Smooth muscle cell (in vitro differentiated cells): ENCODE results near the gene CEP89. TPM values are rescaled to one million over a fixed set of nuclear protein-coding genes. Genes with fewer than 3 reads are reported as not detected.
"Not testable (repeated sequence)": the region's sequence is repeated elsewhere in the genome, so short reads cannot be mapped to it uniquely, and the experiment has no call there.

ENCODE experiments used
- DNase-seq: peaks from one replicate; lab custom pipeline; 2025; ENCODE audit not compliant: unreplicated experiment; lab: John Stamatoyannopoulos, UW
- H2AFZ ChIP-seq: fragments of 200-600 bp; sonication (generic); 2 replicates; pipeline ENCODE4 v1.6.0; 2016; ENCODE audit warnings: antibody characterized with exemption, low read depth, mild to moderate bottlenecking
- H3F3A ChIP-seq: fragments of 200-600 bp; sonication (generic); 2 replicates; pipeline ENCODE4 v1.6.0; 2017; ENCODE audit warnings: antibody characterized with exemption, low read depth
- H3K27ac ChIP-seq: fragments of 200-600 bp; sonication (generic); 2 replicates; pipeline ENCODE4 v1.5.1; 2016; ENCODE audit warnings: low read depth, mild to moderate bottlenecking
- H3K27me3 ChIP-seq: fragments of 200-600 bp; sonication (generic); 2 replicates; pipeline ENCODE4 v1.6.1; 2016; ENCODE audit warnings: low read depth, mild to moderate bottlenecking
- H3K36me3 ChIP-seq: fragments of 200-600 bp; sonication (generic); 2 replicates; pipeline ENCODE4 v1.5.1; 2016; ENCODE audit warnings: low read depth
- H3K4me1 ChIP-seq: fragments of 200-600 bp; sonication (generic); 2 replicates; pipeline ENCODE4 v1.5.1; 2016; ENCODE audit warnings: low read depth
- H3K4me2 ChIP-seq: fragments of 200-600 bp; sonication (generic); 2 replicates; pipeline ENCODE4 v1.6.0; 2016; ENCODE audit warnings: mild to moderate bottlenecking
- H3K4me3 ChIP-seq: fragments of 200-600 bp; sonication (generic); 2 replicates; pipeline ENCODE4 v1.5.1; 2016; ENCODE audit warnings: mild to moderate bottlenecking
- H3K79me2 ChIP-seq: fragments of 200-600 bp; sonication (generic); 2 replicates; pipeline ENCODE4 v1.6.0; 2016; ENCODE audit warnings: low read depth, mild to moderate bottlenecking
- H3K9ac ChIP-seq: fragments of 200-600 bp; sonication (generic); 2 replicates; pipeline ENCODE4 v1.6.0; 2016; ENCODE audit warnings: low read depth
- H3K9me3 ChIP-seq: fragments of 200-600 bp; sonication (generic); replicated peaks from 2 replicates; pipeline ENCODE4 v1.5.1; 2016; ENCODE audit warnings: low read depth
- H4K20me1 ChIP-seq: fragments of 200-600 bp; sonication (generic); 2 replicates; pipeline ENCODE4 v1.6.0; 2016; ENCODE audit warnings: low read depth
- WGBS: methylation state at CpG from one replicate; pipeline ENCODE4 v1.1.7; 2016; ENCODE audit warnings: low lambda C conversion rate; 5-methylcytosine and 5-hydroxymethylcytosine counted together
- polyA plus RNA-seq: library from polyadenylated mRNA; unstranded; fragments of >200 nt; fragmentation: Nextera tagmentation; extraction: Ambion mirVana; gene quantifications from 2 replicates; pipeline ENCODE4 v1.2.1, GENCODE V29; 2016
- total RNA-seq: library from RNA; depleted of rRNA; stranded (reverse); fragments of >200 nt; gene quantifications from 2 replicates; pipeline ENCODE4 v1.2.3, GENCODE V29; 2014
- TF ChIP-seq, protein P1 (sequence below): fragments of 200-600 bp; sonication (generic); IDR thresholded peaks from 2 replicates; pipeline ENCODE4 v1.5.1; 2017; ENCODE audit warnings: borderline replicate concordance, mild to moderate bottlenecking, antibody characterized with exemption; ENCODE audit not compliant: insufficient read depth, poor library complexity, severe bottlenecking

The CEP89 gene
- total and polyA plus RNA-seq, 2 experiments from 2014 or later = 11.7 to 19.6 TPM

DNA sequence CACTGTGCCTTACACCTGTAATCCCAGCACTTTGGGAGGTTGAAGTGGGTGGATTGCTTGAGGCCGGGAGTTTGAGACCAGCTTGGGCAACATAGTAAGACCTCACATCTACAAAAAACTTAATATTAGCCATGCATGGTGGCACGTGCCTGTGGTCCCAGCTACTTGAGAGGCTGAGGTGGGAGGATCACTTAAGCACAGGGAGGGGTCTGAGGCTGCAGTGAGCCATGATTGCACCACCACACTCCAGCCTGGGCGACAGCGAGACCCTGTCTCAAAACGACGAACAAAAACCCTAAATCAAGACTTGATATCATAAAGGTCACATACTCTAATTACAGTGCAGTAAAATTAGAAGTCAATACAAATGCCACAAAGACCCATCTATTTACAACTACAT is 119.5 kb downstream of the CEP89 start:
- H3K9ac ChIP-seq = no peak overlapping the region
- no peak overlapping the region for H3K4me2 ChIP-seq
- no peaks in the 10 kb centered on the region for H3K27me3 ChIP-seq
- WGBS = 92% methylated on average over 6 of the region's 6 CpGs
- no peaks in the 10 kb centered on the region for H3K36me3 ChIP-seq
- no peak for DNase-seq
- no peak overlapping the region for H3K27ac ChIP-seq
- no peak overlapping the region for H3K4me3 ChIP-seq
- H3F3A ChIP-seq = no peaks in the 10 kb centered on the region
- no peaks in the 10 kb centered on the region for H4K20me1 ChIP-seq
- H3K79me2 ChIP-seq = no peaks in the 10 kb centered on the region
- H2AFZ ChIP-seq = no peak overlapping the region
- TF ChIP-seq, protein P1, sequence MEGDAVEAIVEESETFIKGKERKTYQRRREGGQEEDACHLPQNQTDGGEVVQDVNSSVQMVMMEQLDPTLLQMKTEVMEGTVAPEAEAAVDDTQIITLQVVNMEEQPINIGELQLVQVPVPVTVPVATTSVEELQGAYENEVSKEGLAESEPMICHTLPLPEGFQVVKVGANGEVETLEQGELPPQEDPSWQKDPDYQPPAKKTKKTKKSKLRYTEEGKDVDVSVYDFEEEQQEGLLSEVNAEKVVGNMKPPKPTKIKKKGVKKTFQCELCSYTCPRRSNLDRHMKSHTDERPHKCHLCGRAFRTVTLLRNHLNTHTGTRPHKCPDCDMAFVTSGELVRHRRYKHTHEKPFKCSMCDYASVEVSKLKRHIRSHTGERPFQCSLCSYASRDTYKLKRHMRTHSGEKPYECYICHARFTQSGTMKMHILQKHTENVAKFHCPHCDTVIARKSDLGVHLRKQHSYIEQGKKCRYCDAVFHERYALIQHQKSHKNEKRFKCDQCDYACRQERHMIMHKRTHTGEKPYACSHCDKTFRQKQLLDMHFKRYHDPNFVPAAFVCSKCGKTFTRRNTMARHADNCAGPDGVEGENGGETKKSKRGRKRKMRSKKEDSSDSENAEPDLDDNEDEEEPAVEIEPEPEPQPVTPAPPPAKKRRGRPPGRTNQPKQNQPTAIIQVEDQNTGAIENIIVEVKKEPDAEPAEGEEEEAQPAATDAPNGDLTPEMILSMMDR = no peak
- H3K4me1 ChIP-seq = no peaks in the 10 kb centered on the region
- no peaks in the 10 kb centered on the region for H3K9me3 ChIP-seq

DNA sequence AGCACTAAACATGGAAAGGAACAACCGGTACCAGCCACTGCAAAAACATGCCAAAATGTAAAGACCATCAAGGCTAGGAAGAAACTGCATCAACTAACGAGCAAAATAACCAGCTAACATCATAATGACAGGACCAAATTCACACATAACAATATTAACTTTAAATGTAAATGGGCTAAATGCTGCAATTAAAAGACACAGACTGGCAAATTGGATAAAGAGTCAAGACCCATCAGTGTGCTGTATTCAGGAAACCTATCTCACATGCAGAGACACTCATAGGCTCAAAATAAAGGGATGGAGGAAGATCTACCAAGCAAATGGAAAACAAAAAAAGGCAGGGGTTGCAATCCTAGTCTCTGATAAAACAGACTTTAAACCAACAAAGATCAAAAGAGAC is 123.7 kb downstream of the CEP89 start:
- not testable (repeated sequence) for H3K4me1 ChIP-seq, DNase-seq, H2AFZ ChIP-seq, H3K27ac ChIP-seq, H3K27me3 ChIP-seq, H3K79me2 ChIP-seq, H3K9ac ChIP-seq, H3K9me3 ChIP-seq, H3K36me3 ChIP-seq, H3K4me3 ChIP-seq, H4K20me1 ChIP-seq, H3F3A ChIP-seq, H3K4me2 ChIP-seq
- WGBS = 69% methylated on average over 2 of the region's 2 CpGs

DNA sequence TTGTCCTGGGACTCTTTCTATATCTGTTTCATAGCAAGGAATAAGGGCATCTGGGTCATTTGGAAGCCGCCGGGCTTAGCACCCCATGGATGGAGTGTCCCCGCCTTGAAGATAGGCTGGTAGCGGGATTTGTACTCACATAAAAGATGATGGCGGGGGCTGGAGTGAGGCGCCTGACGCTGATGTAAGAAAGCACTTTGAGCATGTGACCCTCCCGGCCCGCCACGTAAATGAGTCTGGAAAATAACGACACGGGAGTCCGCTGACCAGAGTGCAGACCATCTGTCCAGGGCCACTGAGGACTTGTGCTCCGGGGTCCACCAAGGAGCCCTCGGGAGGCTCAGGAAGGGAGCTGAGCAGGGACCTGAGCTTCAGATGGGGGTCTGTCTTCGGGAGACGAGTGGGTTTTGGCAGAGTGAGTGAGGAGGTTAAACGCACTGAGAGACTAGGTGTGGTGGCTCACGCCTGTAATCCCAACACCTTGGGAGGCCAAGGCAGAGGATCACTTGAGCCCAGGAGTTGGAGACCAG is 128.0 kb downstream of the CEP89 start:
- Histone ChIP-seq H4K20me1 (no peaks in the 10 kb centered on the region), H3K36me3 (no peaks in the 10 kb centered on the region), H3F3A (no peaks in the 10 kb centered on the region), H3K79me2 (no peaks in the 10 kb centered on the region), H3K9me3 (no peaks in the 10 kb centered on the region), H2AFZ (no peak overlapping the region), H3K27ac (no peak overlapping the region), H3K4me1 (no peaks in the 10 kb centered on the region), H3K27me3 (no peaks in the 10 kb centered on the region), H3K4me3 (no peak overlapping the region), H3K9ac (no peak overlapping the region), H3K4me2 (no peak overlapping the region)
- TF ChIP-seq, protein P1 = no peak
- no peak for DNase-seq
- WGBS = 95% methylated on average over 19 of the region's 19 CpGs

DNA sequence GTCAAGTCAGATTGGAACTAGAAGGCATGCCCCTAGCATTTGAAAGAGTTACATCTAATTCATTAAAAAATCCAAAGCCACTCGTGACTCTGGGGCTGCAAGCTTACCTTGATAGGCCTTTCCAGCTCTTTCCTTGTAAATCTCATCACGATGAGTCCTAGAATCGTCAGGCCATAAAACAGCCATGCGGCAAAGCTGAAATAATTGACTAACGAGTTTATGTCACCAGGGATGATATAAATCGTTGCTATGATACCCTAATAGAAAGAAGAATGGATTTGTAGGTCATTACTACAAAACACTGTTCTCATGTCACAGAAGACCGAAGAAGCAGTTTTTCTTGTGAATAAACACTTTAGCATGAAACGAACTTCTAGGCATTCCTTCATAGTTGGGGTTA is 129.7 kb downstream of the CEP89 start:
- H3K27me3 ChIP-seq = no peaks in the 10 kb centered on the region
- no peaks in the 10 kb centered on the region for H3K79me2 ChIP-seq
- no peaks in the 10 kb centered on the region for H3K9me3 ChIP-seq
- no peaks in the 10 kb centered on the region for H4K20me1 ChIP-seq
- TF ChIP-seq, protein P1 = no peak
- no peak for DNase-seq
- no peak overlapping the region for H3K4me2 ChIP-seq
- H3K9ac ChIP-seq = no peak overlapping the region
- no peak overlapping the region for H2AFZ ChIP-seq
- no peaks in the 10 kb centered on the region for H3K36me3 ChIP-seq
- no peak overlapping the region for H3K27ac ChIP-seq
- H3F3A ChIP-seq = no peaks in the 10 kb centered on the region
- no peak overlapping the region for H3K4me3 ChIP-seq
- 90% methylated on average over 8 of the region's 8 CpGs for WGBS
- no peaks in the 10 kb centered on the region for H3K4me1 ChIP-seq
